Stimulated activated naive B cell treated with anti-CD40 and anti-IgM and Interleukin-4, amounts not matched to agents 10 μg/mL and 1 μg/mL and 100 μg/mL, for 72 hours (primary cell): Measurements from ENCODE around the gene TNNT3.
"Not testable (repeated sequence)": the region's sequence is repeated elsewhere in the genome, so short reads cannot be mapped to it uniquely, and the experiment has no call there.

ENCODE experiments used
- ATAC-seq, 2 donors: fragments of 150-1000 bp; cut with Tn5 transposase; replicated peaks; 2 replicates each; pipeline ENCODE4 v1.10.0; 2021; ENCODE audit warnings: moderate library complexity in 1 of 2
- DNase-seq: peaks from one replicate; pipeline ENCODE4 v3.0.0; 2021
- H3K27ac Mint-ChIP-seq: one replicate; pipeline ENCODE4 v1.8.0; 2022; ENCODE audit warnings: mild to moderate bottlenecking, mixed read lengths
- H3K27me3 Mint-ChIP-seq, 2 donors: one replicate each; pipeline ENCODE4 v1.8.0; 2022; ENCODE audit warnings: mixed read lengths in 2 of 2
- H3K36me3 Mint-ChIP-seq, 2 donors: one replicate each; pipeline ENCODE4 v1.8.0; 2022; ENCODE audit warnings: mixed read lengths in 2 of 2, mild to moderate bottlenecking in 1 of 2
- H3K4me1 Mint-ChIP-seq, 2 donors: one replicate each; pipeline ENCODE4 v1.8.0; 2022; ENCODE audit warnings: mixed read lengths in 2 of 2, mild to moderate bottlenecking in 1 of 2
- H3K4me3 Mint-ChIP-seq, 2 donors: one replicate each; pipeline ENCODE4 v1.8.0; 2022; ENCODE audit warnings: mild to moderate bottlenecking in 2 of 2, mixed read lengths in 2 of 2, moderate library complexity in 1 of 2
- H3K9me3 Mint-ChIP-seq, 2 donors: one replicate each; pipeline ENCODE4 v1.8.0; 2022; ENCODE audit warnings: mixed read lengths in 2 of 2, mild to moderate bottlenecking in 1 of 2

The TNNT3 gene

GRCh38 chr11:1877211-1878136, 42.0 kb upstream of the TNNT3 start:
- ATAC-seq: no peak
- Mint-ChIP-seq H3K4me3 (no peak overlapping the region), H3K27me3 (no peaks in the 10 kb centered on the region), H3K36me3 (peaks cover 18 to 22% of the 10 kb centered on the region in 2 donors), H3K9me3 (no peaks in the 10 kb centered on the region), H3K27ac (no peak overlapping the region), H3K4me1 (peaks cover 37 to 83% of the 10 kb centered on the region in 2 donors)
- DNase-seq: no peak

- Mint-ChIP-seq H3K36me3 (peaks cover 18 to 22% of the 10 kb centered on the region in 2 donors), H3K27ac (no peak overlapping the region), H3K27me3 (no peaks in the 10 kb centered on the region), H3K4me1 (peaks cover 31 to 77% of the 10 kb centered on the region in 2 donors), H3K9me3 (no peaks in the 10 kb centered on the region), H3K4me3 (no peak overlapping the region)
- ATAC-seq: no peak
- no peak for DNase-seq
Measured at GRCh38 chr11:1878137-1879031, 41.1 kb upstream of the TNNT3 start.

- H3K9me3 Mint-ChIP-seq: no peaks in the 10 kb centered on the region
- no peak overlapping the region for H3K27ac Mint-ChIP-seq
- no peak for ATAC-seq
- H3K27me3 Mint-ChIP-seq: no peaks in the 10 kb centered on the region
- peaks cover 30 to 72% of the 10 kb centered on the region in 2 donors for H3K4me1 Mint-ChIP-seq
- H3K36me3 Mint-ChIP-seq: peaks cover 16 to 22% of the 10 kb centered on the region in 2 donors
- no peak for DNase-seq
- no peak overlapping the region for H3K4me3 Mint-ChIP-seq
Measured at GRCh38 chr11:1879342-1879940, 40.1 kb upstream of the TNNT3 start.

GRCh38 chr11:1879941-1880720, 39.4 kb upstream of the TNNT3 start:
- peaks cover 30 to 70% of the 10 kb centered on the region in 2 donors for H3K4me1 Mint-ChIP-seq

GRCh38 chr11:1880746-1881441, 38.6 kb upstream of the TNNT3 start:
- no peaks in the 10 kb centered on the region for H3K27me3 Mint-ChIP-seq
- peak overlapping the region; percentile 48 for H3K27ac Mint-ChIP-seq
- peaks cover 12 to 21% of the 10 kb centered on the region in 2 donors for H3K36me3 Mint-ChIP-seq
- no peaks in the 10 kb centered on the region for H3K9me3 Mint-ChIP-seq
- peaks cover 27 to 62% of the 10 kb centered on the region in 2 donors for H3K4me1 Mint-ChIP-seq
- DNase-seq (no peak), ATAC-seq (peak in 1 of 2 donors; percentile 6)
- H3K4me3 Mint-ChIP-seq: peak overlapping the region in 1 of 2 donors; percentile 31

More at GRCh38 chr11:1879941-1880720, 39.4 kb upstream of the TNNT3 start:
- no peak for ATAC-seq
- peak overlapping the region; percentile 47 for H3K27ac Mint-ChIP-seq
- no peak overlapping the region for H3K4me3 Mint-ChIP-seq
- DNase-seq: no peak
- H3K36me3 Mint-ChIP-seq: peaks cover 16 to 22% of the 10 kb centered on the region in 2 donors
- no peaks in the 10 kb centered on the region for H3K9me3 Mint-ChIP-seq
- H3K27me3 Mint-ChIP-seq: no peaks in the 10 kb centered on the region

GRCh38 chr11:1881442-1882264, 37.9 kb upstream of the TNNT3 start:
- peak; percentile 46 to 47 for ATAC-seq
- DNase-seq: no peak
- Mint-ChIP-seq H3K27me3 (no peaks in the 10 kb centered on the region), H3K36me3 (peaks cover 12 to 19% of the 10 kb centered on the region in 2 donors), H3K4me1 (peaks cover 27 to 54% of the 10 kb centered on the region in 2 donors), H3K4me3 (no peak overlapping the region), H3K27ac (peak overlapping the region; percentile 48), H3K9me3 (no peaks in the 10 kb centered on the region)

- ATAC-seq (peak; percentile 93 to 95), DNase-seq (peak; percentile 51)
- no peak overlapping the region for H3K27ac Mint-ChIP-seq
- no peak overlapping the region for H3K4me3 Mint-ChIP-seq
- no peaks in the 10 kb centered on the region for H3K27me3 Mint-ChIP-seq
- H3K9me3 Mint-ChIP-seq: no peaks in the 10 kb centered on the region
- H3K36me3 Mint-ChIP-seq: peaks cover 14 to 18% of the 10 kb centered on the region in 2 donors
- H3K4me1 Mint-ChIP-seq: peaks cover 24 to 50% of the 10 kb centered on the region in 2 donors
Measured at GRCh38 chr11:1882265-1883238, 37.0 kb upstream of the TNNT3 start.

- H3K4me1 Mint-ChIP-seq: peaks cover 23 to 44% of the 10 kb centered on the region in 2 donors
- H3K9me3 Mint-ChIP-seq: no peaks in the 10 kb centered on the region
- no peak for ATAC-seq
- no peak for DNase-seq
- H3K4me3 Mint-ChIP-seq: no peak overlapping the region
- no peaks in the 10 kb centered on the region for H3K27me3 Mint-ChIP-seq
- H3K36me3 Mint-ChIP-seq: peaks cover 20 to 21% of the 10 kb centered on the region in 2 donors
- H3K27ac Mint-ChIP-seq: peak overlapping the region; percentile 48
Measured at GRCh38 chr11:1883346-1884302, 35.9 kb upstream of the TNNT3 start.

GRCh38 chr11:1884303-1884700, 35.2 kb upstream of the TNNT3 start:
- Mint-ChIP-seq H3K9me3 (no peaks in the 10 kb centered on the region), H3K27me3 (no peaks in the 10 kb centered on the region), H3K36me3 (peaks cover 24 to 25% of the 10 kb centered on the region in 2 donors), H3K4me3 (no peak overlapping the region), H3K4me1 (peaks cover 26 to 44% of the 10 kb centered on the region in 2 donors), H3K27ac (no peak overlapping the region)
- DNase-seq (no peak), ATAC-seq (no peak)

GRCh38 chr11:1886551-1886950, 33.0 kb upstream of the TNNT3 start:
- DNase-seq, H3K4me3 Mint-ChIP-seq, H3K27ac Mint-ChIP-seq, H3K27me3 Mint-ChIP-seq, ATAC-seq, H3K9me3 Mint-ChIP-seq: not testable (repeated sequence)
- H3K36me3 Mint-ChIP-seq: peaks cover 14 to 22% of the 10 kb centered on the region in 2 donors
- H3K4me1 Mint-ChIP-seq: peaks cover 28 to 43% of the 10 kb centered on the region in 2 donors
